Skeletal muscle satellite cell (primary cell): ENCODE data around the gene TPM1.
"Not testable (repeated sequence)": the region's sequence is repeated elsewhere in the genome, so short reads cannot be mapped to it uniquely, and the experiment has no call there.

Source experiments
- H3K27me3 ChIP-seq: 2 replicates; pipeline ENCODE4 v1.7.0; 2013; ENCODE audit warnings: low read length; ENCODE audit not compliant: control insufficient read depth, insufficient read depth
- H3K36me3 ChIP-seq: 2 replicates; pipeline ENCODE4 v1.7.0; 2013; ENCODE audit warnings: mild to moderate bottlenecking, control low read depth, low read length; ENCODE audit not compliant: insufficient read depth
- H3K4me1 ChIP-seq: 2 replicates; pipeline ENCODE4 v1.7.0; 2013; ENCODE audit warnings: low read length; ENCODE audit not compliant: control insufficient read depth, insufficient read depth
- H3K4me2 ChIP-seq: 2 replicates; pipeline ENCODE4 v1.7.0; 2013; ENCODE audit warnings: mild to moderate bottlenecking, low read length
- H3K4me3 ChIP-seq: 2 replicates; pipeline ENCODE4 v1.7.0; 2013; ENCODE audit warnings: low read length
- H3K9ac ChIP-seq: 2 replicates; pipeline ENCODE4 v1.7.0; 2013; ENCODE audit warnings: mild to moderate bottlenecking, low read depth, low read length, moderate library complexity
- H3K9me3 ChIP-seq: replicated peaks from 2 replicates; pipeline ENCODE4 v1.7.0; 2013; ENCODE audit warnings: mild to moderate bottlenecking, control low read depth, low read length

The TPM1 gene

DNA sequence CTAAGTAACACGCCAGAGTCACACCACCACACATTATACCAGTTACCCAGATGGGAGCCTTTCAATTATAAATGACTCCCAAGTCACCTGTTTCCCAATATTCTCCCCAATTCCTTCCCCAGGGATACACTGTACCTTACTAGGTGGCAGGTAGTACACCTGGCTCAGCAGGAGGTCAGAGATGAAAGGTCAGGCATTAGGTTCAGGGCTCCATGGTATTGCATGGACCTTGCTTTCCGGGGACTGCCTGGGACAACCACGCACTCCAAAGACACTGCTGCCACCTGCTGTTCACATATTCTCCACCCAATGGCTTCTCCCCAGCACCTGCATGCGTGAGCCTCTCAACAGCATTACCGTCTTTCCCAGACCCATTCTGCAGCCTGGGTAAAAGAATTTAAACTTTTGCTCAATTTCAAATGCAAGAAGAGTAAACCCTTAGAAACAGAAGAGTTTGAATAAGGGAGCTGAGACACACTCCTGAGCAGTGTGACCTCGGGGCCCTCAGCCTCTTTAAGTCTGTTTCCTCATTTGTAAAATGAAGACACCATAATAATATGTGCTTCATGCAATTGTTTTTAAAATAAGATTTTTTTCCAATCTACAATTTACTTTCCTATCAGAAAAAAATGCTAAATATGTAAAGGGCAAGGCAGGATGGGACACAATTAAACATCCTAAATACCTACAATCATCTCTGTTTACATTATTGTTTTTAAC lies 51.1 kb downstream of the TPM1 start:
- H3K27me3 ChIP-seq = no peaks in the 10 kb centered on the region
- peak overlapping the region; percentile 64 for H3K9ac ChIP-seq
- H3K4me1 ChIP-seq = peaks cover 54% of the 10 kb centered on the region
- H3K4me2 ChIP-seq = no peak overlapping the region
- no peaks in the 10 kb centered on the region for H3K36me3 ChIP-seq
- no peaks in the 10 kb centered on the region for H3K9me3 ChIP-seq
- no peak overlapping the region for H3K4me3 ChIP-seq

DNA sequence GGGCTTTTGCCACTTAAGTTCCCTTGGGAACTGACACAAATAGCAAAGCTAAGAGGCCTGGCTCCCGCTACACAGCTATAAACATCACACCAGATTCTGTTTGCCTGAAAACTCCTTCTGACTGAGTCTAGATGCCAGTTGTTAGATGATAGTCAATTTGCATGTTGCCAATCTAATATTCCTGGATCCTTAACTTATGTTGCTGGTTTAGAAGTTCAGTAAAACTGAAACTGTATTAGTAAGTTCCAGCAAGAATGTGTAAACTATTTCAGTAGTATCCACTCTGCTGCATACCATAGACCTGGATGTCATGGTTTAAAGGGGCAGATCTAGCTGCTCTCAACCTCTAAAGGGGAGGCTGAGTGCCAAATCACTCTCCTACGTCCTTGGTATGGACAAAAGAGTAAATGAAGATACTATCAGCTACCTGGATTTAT lies 52.0 kb downstream of the TPM1 start:
- Histone ChIP-seq H3K9ac (peak overlapping the region; percentile 64), H3K9me3 (no peaks in the 10 kb centered on the region), H3K4me2 (peak overlapping the region; percentile 42), H3K36me3 (no peaks in the 10 kb centered on the region), H3K27me3 (no peaks in the 10 kb centered on the region), H3K4me1 (peaks cover 46% of the 10 kb centered on the region), H3K4me3 (no peak overlapping the region)

DNA sequence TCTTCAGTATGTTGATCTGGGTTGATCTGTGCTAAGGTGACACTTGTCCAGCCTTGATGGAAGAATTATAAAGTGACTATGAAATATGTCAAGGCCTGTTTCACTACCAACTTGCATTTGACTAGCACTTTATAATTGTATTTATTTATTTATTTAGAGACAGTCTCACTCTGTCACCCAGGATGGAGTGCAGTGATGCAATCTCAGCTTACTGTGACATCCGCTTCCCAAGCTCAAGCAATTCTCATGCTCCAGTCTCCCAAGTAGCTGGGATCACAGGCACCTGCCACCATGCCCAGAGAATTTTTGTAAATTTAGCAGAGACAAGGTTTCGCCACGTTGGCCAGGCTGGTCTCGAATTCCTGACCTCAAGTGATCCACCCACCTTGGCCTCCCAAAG lies 53.6 kb downstream of the TPM1 start:
- Histone ChIP-seq H3K4me3 (no peak overlapping the region), H3K9me3 (no peaks in the 10 kb centered on the region), H3K4me1 (peaks cover 38% of the 10 kb centered on the region), H3K9ac (no peak overlapping the region), H3K27me3 (no peaks in the 10 kb centered on the region), H3K36me3 (no peaks in the 10 kb centered on the region), H3K4me2 (no peak overlapping the region)

DNA sequence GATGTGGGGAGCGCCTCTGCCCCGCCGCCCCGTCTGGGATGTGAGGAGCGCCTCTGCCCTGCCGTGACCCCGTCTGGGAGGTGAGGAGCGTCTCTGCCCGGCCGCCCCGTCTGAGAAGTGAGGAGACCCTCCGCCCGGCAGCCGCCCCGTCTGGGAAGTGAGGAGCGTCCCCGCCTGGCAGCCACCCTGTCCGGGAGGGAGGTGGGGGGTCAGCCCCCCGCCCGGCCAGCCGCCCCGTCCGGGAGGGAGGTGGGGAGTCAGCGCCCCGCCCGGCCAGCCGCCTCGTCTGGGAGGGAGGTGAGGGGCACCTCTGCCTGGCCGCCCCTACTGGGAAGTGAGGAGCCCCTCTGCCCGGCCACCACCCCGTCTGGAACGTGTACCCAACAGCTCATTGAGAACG lies 56.4 kb downstream of the TPM1 start:
- H3K36me3 ChIP-seq, H3K27me3 ChIP-seq, H3K9ac ChIP-seq, H3K4me3 ChIP-seq, H3K9me3 ChIP-seq, H3K4me2 ChIP-seq: not testable (repeated sequence)
- peaks cover 35% of the 10 kb centered on the region for H3K4me1 ChIP-seq

GRCh38 chr15:63099581-63099980 lies 57.0 kb downstream of the TPM1 start:
- not testable (repeated sequence) for H3K9ac ChIP-seq, H3K36me3 ChIP-seq, H3K27me3 ChIP-seq, H3K9me3 ChIP-seq, H3K4me2 ChIP-seq, H3K4me3 ChIP-seq
- peaks cover 32% of the 10 kb centered on the region for H3K4me1 ChIP-seq

- Histone ChIP-seq H3K4me2 (no peak overlapping the region), H3K9me3 (no peaks in the 10 kb centered on the region), H3K36me3 (no peaks in the 10 kb centered on the region), H3K4me1 (peaks cover 17% of the 10 kb centered on the region), H3K27me3 (no peaks in the 10 kb centered on the region), H3K4me3 (no peak overlapping the region), H3K9ac (no peak overlapping the region)
Observed at GRCh38 chr15:63103416-63103815, 60.9 kb downstream of the TPM1 start.

DNA sequence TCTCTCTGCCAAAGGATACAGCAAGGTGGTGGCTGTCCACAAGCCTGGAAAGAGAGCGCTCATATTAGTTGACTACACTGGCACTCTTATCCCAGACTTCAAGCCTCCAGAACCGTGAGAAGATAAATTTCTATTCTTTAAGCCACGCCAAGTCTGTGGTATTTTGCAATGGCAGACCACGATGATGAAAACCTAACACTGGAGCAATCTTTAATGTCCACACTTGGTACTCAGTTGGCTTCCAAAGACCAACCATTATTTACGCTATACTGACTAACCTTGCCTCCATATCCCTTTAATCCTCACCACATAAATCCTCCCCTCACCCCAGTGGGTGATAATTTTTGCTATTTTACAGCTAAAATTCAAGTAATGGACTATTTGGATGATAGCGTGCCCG lies 62.2 kb downstream of the TPM1 start:
- H3K9me3 ChIP-seq = no peaks in the 10 kb centered on the region

GRCh38 chr15:63105354-63105753 lies 62.8 kb downstream of the TPM1 start:
- not testable (repeated sequence) for H3K4me2 ChIP-seq, H3K9me3 ChIP-seq, H3K4me3 ChIP-seq, H3K27me3 ChIP-seq, H3K9ac ChIP-seq, H3K36me3 ChIP-seq
- peaks cover 31% of the 10 kb centered on the region for H3K4me1 ChIP-seq

More for the DNA sequence above, 62.2 kb downstream of the TPM1 start:
- H3K36me3 ChIP-seq = no peaks in the 10 kb centered on the region
- H3K9ac ChIP-seq = peak overlapping the region; percentile 32
- no peak overlapping the region for H3K4me3 ChIP-seq
- H3K4me2 ChIP-seq = no peak overlapping the region
- no peaks in the 10 kb centered on the region for H3K27me3 ChIP-seq
- H3K4me1 ChIP-seq = peaks cover 29% of the 10 kb centered on the region

DNA sequence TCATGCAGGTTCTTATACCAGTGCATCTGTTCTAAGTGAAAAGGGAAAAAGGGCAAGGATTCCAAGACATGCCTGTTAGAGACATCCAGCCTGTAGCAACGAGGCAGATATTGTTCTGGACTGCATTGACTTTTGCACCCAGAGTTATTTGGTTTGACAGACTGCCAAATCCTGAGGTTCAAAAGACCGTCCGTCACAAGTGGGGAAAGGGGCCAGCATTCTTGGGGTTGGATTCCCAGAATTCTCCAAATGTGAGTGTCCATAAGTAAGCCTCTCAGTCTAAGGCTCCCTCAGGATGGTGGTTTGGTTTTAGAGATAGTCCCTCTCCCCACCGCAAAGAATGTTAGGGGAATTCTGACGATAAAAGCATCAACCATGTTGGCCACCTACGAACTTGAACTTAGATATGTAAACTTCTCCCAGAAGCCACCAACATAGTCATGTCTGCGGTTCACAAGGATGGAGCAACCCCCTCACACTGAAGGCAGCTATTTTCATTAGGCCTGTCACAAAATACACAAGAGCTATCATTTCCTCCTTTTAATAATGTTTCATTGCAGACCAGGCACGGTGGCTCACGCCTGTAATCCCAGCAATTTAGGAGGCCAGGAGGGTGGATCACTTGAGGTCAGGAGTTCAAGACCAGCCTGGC lies 65.5 kb downstream of the TPM1 start:
- H3K4me1 ChIP-seq = peaks cover 49% of the 10 kb centered on the region
- peak overlapping the region; percentile 57 for H3K9ac ChIP-seq
- H3K27me3 ChIP-seq = no peaks in the 10 kb centered on the region
- no peak overlapping the region for H3K4me2 ChIP-seq
- H3K9me3 ChIP-seq = no peaks in the 10 kb centered on the region
- no peak overlapping the region for H3K4me3 ChIP-seq
- no peaks in the 10 kb centered on the region for H3K36me3 ChIP-seq

DNA sequence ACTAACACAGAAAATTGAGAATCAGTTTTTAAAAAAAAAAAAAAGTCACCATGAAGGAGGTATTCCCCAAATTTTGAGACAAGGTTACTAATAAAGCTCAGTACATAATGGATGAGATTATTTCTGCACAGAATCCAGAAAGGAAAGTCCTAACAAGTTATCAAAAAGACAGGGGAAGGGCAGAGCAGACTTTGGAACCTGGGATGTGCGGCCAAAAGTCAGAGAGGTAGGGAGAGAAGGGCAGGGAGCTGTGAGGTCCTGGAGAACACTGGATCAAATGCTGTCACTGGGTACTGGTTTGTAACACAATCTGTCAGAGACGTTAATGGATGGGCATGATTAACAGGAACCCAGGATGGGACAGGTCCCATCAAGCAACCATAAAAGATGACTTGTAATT lies 67.0 kb downstream of the TPM1 start:
- H3K27me3 ChIP-seq = no peaks in the 10 kb centered on the region
- H3K4me1 ChIP-seq = peaks cover 55% of the 10 kb centered on the region
- H3K9me3 ChIP-seq = no peaks in the 10 kb centered on the region
- no peaks in the 10 kb centered on the region for H3K36me3 ChIP-seq
- no peak overlapping the region for H3K4me2 ChIP-seq
- no peak overlapping the region for H3K9ac ChIP-seq
- H3K4me3 ChIP-seq = no peak overlapping the region

- no peak overlapping the region for H3K4me2 ChIP-seq
- H3K9ac ChIP-seq = no peak overlapping the region
- H3K36me3 ChIP-seq = no peaks in the 10 kb centered on the region
- peaks cover 58% of the 10 kb centered on the region for H3K4me1 ChIP-seq
- H3K4me3 ChIP-seq = no peak overlapping the region
- no peaks in the 10 kb centered on the region for H3K27me3 ChIP-seq
- no peaks in the 10 kb centered on the region for H3K9me3 ChIP-seq
Observed at GRCh38 chr15:63109920-63110319, 67.4 kb downstream of the TPM1 start.
